Neuronal stem cell (in vitro differentiated cells): ENCODE measurements around the gene ITGBL1.
A peak's percentile ranks its signal among the peaks of the same experiment; 100 is the strongest.

Experiments
- DNase-seq: peaks from one replicate; pipeline ENCODE4 v3.0.0-alpha.2; 2013; ENCODE audit warnings: low spot score
- H2AFZ ChIP-seq: one replicate; pipeline ENCODE4 v1.6.1; 2013; ENCODE audit warnings: mild to moderate bottlenecking, low read length, inconsistent platforms
- H2AK5ac ChIP-seq: 2 replicates; pipeline ENCODE4 v1.6.1; 2013; ENCODE audit warnings: low read depth, mild to moderate bottlenecking, inconsistent platforms, low read length, moderate library complexity, mixed read lengths
- H2BK120ac ChIP-seq: 2 replicates; pipeline ENCODE4 v1.6.1; 2013; ENCODE audit warnings: low read depth, mild to moderate bottlenecking, inconsistent platforms, low read length, moderate library complexity, mixed read lengths
- H2BK12ac ChIP-seq: one replicate; pipeline ENCODE4 v1.6.1; 2013; ENCODE audit warnings: low read length, inconsistent platforms
- H2BK15ac ChIP-seq: 2 replicates; pipeline ENCODE4 v1.6.1; 2013; ENCODE audit warnings: mild to moderate bottlenecking, low read length, inconsistent platforms, mixed read lengths
- H2BK5ac ChIP-seq: one replicate; pipeline ENCODE4 v1.6.1; 2013; ENCODE audit warnings: inconsistent platforms, mild to moderate bottlenecking, low read length, moderate library complexity
- H3K14ac ChIP-seq: one replicate; pipeline ENCODE4 v1.6.1; 2013; ENCODE audit warnings: low read length, inconsistent platforms
- H3K18ac ChIP-seq: 2 replicates; pipeline ENCODE4 v1.6.1; 2013; ENCODE audit warnings: low read length, inconsistent platforms
- H3K23ac ChIP-seq: 2 replicates; pipeline ENCODE4 v1.6.1; 2013; ENCODE audit warnings: low read depth, mild to moderate bottlenecking, mixed read lengths, low read length, inconsistent platforms; ENCODE audit not compliant: poor library complexity
- H3K27ac ChIP-seq: replicated peaks from 3 replicates; pipeline ENCODE4 v1.5.1; 2013; ENCODE audit warnings: low read length, inconsistent platforms
- H3K27me3 ChIP-seq, 3 experiments: 2 replicates each; pipeline ENCODE4 v1.6.1; 2013; ENCODE audit warnings: low read length in 3 of 3, mild to moderate bottlenecking in 2 of 3, inconsistent platforms in 1 of 3, low read depth in 1 of 3, mixed read lengths in 1 of 3, moderate library complexity in 1 of 3; ENCODE audit not compliant: control insufficient read depth in 3 of 3, insufficient read depth in 3 of 3
- H3K36me3 ChIP-seq, 2 donors: replicated peaks in 1 of 2; 2 replicates each; pipeline ENCODE4 v1.6.1; 2013; ENCODE audit warnings: low read length in 2 of 2; ENCODE audit not compliant: control insufficient read depth in 2 of 2, insufficient read depth in 2 of 2
- H3K4ac ChIP-seq: 2 replicates; pipeline ENCODE4 v1.6.1; 2013; ENCODE audit warnings: inconsistent platforms, mild to moderate bottlenecking, low read length, moderate library complexity
- H3K4me1 ChIP-seq, 2 donors: 1 replicate in 1 of 2; 2 replicates in 1 of 2; pipeline ENCODE4 v1.6.1; 2013; ENCODE audit warnings: low read length in 2 of 2, low read depth in 1 of 2; ENCODE audit not compliant: control insufficient read depth in 2 of 2, insufficient read depth in 1 of 2
- H3K4me2 ChIP-seq: one replicate; pipeline ENCODE4 v1.6.1; 2013; ENCODE audit warnings: mild to moderate bottlenecking, low read length, inconsistent platforms; ENCODE audit not compliant: insufficient read depth, poor library complexity, severe bottlenecking
- H3K4me3 ChIP-seq, 2 donors: 2 replicates each; pipeline ENCODE4 v1.5.1; 2013; ENCODE audit warnings: low read length in 2 of 2, mild to moderate bottlenecking in 2 of 2, inconsistent platforms in 1 of 2, moderate library complexity in 1 of 2
- H3K79me1 ChIP-seq: one replicate; pipeline ENCODE4 v1.6.1; 2013; ENCODE audit warnings: low read depth, mild to moderate bottlenecking, inconsistent platforms, low read length, moderate library complexity
- H3K9ac ChIP-seq: one replicate; pipeline ENCODE4 v1.6.1; 2013; ENCODE audit warnings: mild to moderate bottlenecking, low read depth, low read length, inconsistent platforms; ENCODE audit not compliant: poor library complexity
- H3K9me3 ChIP-seq, 2 donors: replicated peaks in 1 of 2; 2 replicates each; pipeline versions ENCODE3 to v1.6.1; 2013; ENCODE audit warnings: low read length in 2 of 2, mild to moderate bottlenecking in 2 of 2, inconsistent platforms in 1 of 2, low read depth in 1 of 2, mixed read lengths in 1 of 2, moderate library complexity in 1 of 2; ENCODE audit not compliant: control insufficient read depth in 2 of 2, insufficient read depth in 1 of 2
- H4K8ac ChIP-seq: one replicate; pipeline ENCODE4 v1.6.1; 2013; ENCODE audit warnings: low read depth, mild to moderate bottlenecking, inconsistent platforms, low read length, moderate library complexity
- H4K91ac ChIP-seq: one replicate; pipeline ENCODE4 v1.6.1; 2013; ENCODE audit warnings: low read length, low read depth, mild to moderate bottlenecking, inconsistent platforms; ENCODE audit not compliant: poor library complexity
- WGBS, 2 donors: extraction: QIAGEN DNeasy Blood & Tissue Kit; methylation state at CpG; one replicate each; pipeline ENCODE4 v1.1.7; 2013; ENCODE audit warnings: missing lambda C conversion rate in 2 of 2, mixed read lengths in 1 of 2; ENCODE audit not compliant: insufficient read length in 2 of 2, insufficient replicate concordance in 1 of 2; ENCODE audit errors: extremely low coverage in 2 of 2; 5-methylcytosine and 5-hydroxymethylcytosine counted together

The ITGBL1 gene

DNA sequence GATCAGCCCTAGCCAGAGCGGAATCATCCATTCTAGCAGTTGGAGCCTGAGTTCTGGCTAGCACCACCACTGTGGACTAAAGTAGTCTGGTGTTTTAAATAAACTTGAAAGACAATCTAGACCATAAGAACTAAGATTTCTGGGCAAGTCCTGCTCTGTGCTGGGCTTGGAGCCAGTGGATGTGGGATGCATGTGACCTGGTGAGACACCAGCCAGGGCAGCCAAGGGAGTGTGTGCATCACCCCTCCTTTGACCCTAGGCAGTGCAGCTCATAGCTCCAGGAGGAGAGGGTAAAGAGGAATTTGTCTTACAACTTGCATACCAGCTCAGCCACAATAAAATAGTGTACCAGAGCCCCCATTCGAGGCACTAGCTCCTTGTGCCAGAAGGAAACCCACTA, 21.0 kb downstream of the ITGBL1 start:
- H3K18ac ChIP-seq = no peak overlapping the region
- no peak overlapping the region for H2AFZ ChIP-seq
- no peak overlapping the region for H2BK15ac ChIP-seq
- no peak overlapping the region for H3K27ac ChIP-seq
- no peak overlapping the region for H4K8ac ChIP-seq
- H3K4me3 ChIP-seq = no peak overlapping the region
- H3K4me2 ChIP-seq = no peak overlapping the region
- no peak overlapping the region for H2BK5ac ChIP-seq
- no peak overlapping the region for H2BK12ac ChIP-seq
- no peak overlapping the region for H4K91ac ChIP-seq
- DNase-seq = no peak
- H3K36me3 ChIP-seq = no peaks in the 10 kb centered on the region
- no peak overlapping the region for H3K14ac ChIP-seq
- no peak overlapping the region for H3K4ac ChIP-seq
- H3K9ac ChIP-seq = no peak overlapping the region
- no peaks in the 10 kb centered on the region for H3K79me1 ChIP-seq
- H3K23ac ChIP-seq = no peak overlapping the region
- no peak overlapping the region for H2BK120ac ChIP-seq
- H2AK5ac ChIP-seq = no peak overlapping the region
- H3K4me1 ChIP-seq = no peaks in the 10 kb centered on the region
- H3K9me3 ChIP-seq = no peaks in the 10 kb centered on the region
- H3K27me3 ChIP-seq = no peaks in the 10 kb centered on the region
- WGBS, 2 donors = no CpG with 5 or more reads among the region's 2 CpGs

DNA sequence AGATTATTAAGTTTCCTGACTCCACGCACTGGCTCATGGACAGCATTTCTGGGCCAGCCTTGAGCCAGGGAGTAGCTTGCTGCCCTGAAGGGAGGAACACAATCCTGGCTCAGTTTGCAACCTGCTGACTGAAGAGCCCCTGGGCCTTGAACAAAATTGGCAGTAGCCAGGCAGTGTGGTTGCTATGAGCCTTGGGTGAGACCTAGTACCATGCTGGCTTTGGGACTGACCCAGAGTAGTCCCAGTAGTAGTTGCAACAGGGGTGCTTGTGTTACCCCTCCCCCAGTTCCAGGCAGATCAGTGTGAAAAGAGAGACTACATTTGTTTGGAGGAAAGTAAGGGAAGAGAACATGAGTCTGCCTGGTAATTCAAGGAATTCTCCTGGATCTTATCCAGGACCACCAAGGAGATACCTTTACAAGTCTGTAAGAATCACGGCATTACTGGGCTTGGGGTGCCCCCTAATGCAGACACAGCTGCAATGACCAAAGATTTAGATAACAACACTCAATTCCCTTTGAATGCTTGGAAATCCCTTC, 22.0 kb downstream of the ITGBL1 start:
- Histone ChIP-seq H3K4me1 (no peaks in the 10 kb centered on the region), H3K27ac (no peak overlapping the region), H3K4ac (no peak overlapping the region), H3K36me3 (no peaks in the 10 kb centered on the region), H4K91ac (no peak overlapping the region), H3K9ac (no peak overlapping the region), H3K27me3 (no peaks in the 10 kb centered on the region), H3K23ac (no peak overlapping the region), H2AK5ac (no peak overlapping the region), H2BK120ac (no peak overlapping the region), H2BK15ac (no peak overlapping the region), H3K4me3 (no peak overlapping the region), H3K9me3 (no peaks in the 10 kb centered on the region), H3K79me1 (no peaks in the 10 kb centered on the region), H3K4me2 (no peak overlapping the region), H2BK5ac (no peak overlapping the region), H2BK12ac (no peak overlapping the region), H4K8ac (no peak overlapping the region), H3K18ac (peak overlapping the region; percentile 15), H3K14ac (no peak overlapping the region), H2AFZ (no peak overlapping the region)
- no CpG with 5 or more reads among the region's 2 CpGs for WGBS, 2 donors
- DNase-seq = peak; percentile 52

DNA sequence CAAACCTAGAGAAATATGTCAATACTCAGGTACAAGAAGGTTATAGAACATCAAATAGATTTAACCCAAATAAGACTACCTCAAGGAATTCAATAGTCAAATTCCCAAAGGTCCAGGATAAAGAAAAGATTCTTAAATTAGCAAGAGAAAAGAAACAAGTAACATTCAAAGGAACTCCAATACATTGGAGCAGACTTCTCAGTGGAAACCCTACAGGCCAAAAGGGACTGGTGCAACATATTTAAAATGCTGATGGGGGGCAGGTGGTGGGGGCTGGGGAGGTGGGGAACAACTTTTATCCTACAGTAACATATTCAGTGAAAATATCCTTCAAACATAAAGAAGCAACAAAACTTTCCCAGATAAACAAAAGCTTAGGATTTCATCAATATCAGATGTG, 23.1 kb downstream of the ITGBL1 start:
- H3K23ac ChIP-seq = no peak overlapping the region
- no peak overlapping the region for H2BK12ac ChIP-seq
- H3K79me1 ChIP-seq = no peaks in the 10 kb centered on the region
- no peak overlapping the region for H4K8ac ChIP-seq
- H3K27ac ChIP-seq = no peak overlapping the region
- no peaks in the 10 kb centered on the region for H3K9me3 ChIP-seq
- no peak overlapping the region for H3K4me2 ChIP-seq
- no peak for DNase-seq
- no peak overlapping the region for H3K4ac ChIP-seq
- no peaks in the 10 kb centered on the region for H3K4me1 ChIP-seq
- no peak overlapping the region for H2AK5ac ChIP-seq
- H3K27me3 ChIP-seq = no peaks in the 10 kb centered on the region
- no peaks in the 10 kb centered on the region for H3K36me3 ChIP-seq
- H4K91ac ChIP-seq = no peak overlapping the region
- no peak overlapping the region for H2AFZ ChIP-seq
- H2BK5ac ChIP-seq = no peak overlapping the region
- no peak overlapping the region for H3K18ac ChIP-seq
- H3K4me3 ChIP-seq = no peak overlapping the region
- no peak overlapping the region for H3K14ac ChIP-seq
- no peak overlapping the region for H3K9ac ChIP-seq
- H2BK15ac ChIP-seq = no peak overlapping the region
- H2BK120ac ChIP-seq = no peak overlapping the region

DNA sequence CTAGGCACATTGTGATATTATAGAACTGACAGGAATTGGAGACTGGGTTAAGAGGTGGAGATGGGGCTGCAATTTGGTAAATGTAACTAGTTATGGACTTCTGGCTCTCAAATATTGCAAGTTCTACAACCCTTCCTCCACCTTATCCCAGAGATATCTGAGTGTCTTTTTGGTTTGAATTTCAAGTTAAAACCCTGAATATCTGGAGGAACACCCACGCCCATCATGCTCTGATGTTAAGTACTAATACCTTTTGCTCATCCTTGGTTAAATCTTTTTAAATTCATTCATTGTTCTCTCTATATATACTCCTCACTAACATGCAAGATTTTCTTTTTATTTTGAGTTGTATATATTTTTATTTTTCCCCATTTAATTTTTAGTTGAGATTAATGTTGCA, 28.9 kb downstream of the ITGBL1 start:
- Histone ChIP-seq H3K4ac (no peak overlapping the region), H2BK120ac (no peak overlapping the region), H3K27me3 (no peaks in the 10 kb centered on the region), H3K9ac (no peak overlapping the region), H2AK5ac (no peak overlapping the region), H3K9me3 (no peaks in the 10 kb centered on the region), H3K4me1 (no peaks in the 10 kb centered on the region), H3K23ac (no peak overlapping the region), H2AFZ (no peak overlapping the region), H4K91ac (no peak overlapping the region), H3K14ac (no peak overlapping the region), H2BK12ac (no peak overlapping the region), H3K4me3 (no peak overlapping the region), H3K27ac (no peak overlapping the region), H3K4me2 (no peak overlapping the region), H3K36me3 (no peaks in the 10 kb centered on the region), H3K79me1 (no peaks in the 10 kb centered on the region), H2BK15ac (no peak overlapping the region), H3K18ac (no peak overlapping the region), H4K8ac (no peak overlapping the region), H2BK5ac (no peak overlapping the region)
- DNase-seq = no peak
- WGBS, 2 donors = no CpG with 5 or more reads among the region's 1 CpG
